ENCODE measurements around the gene SLC22A5. TPM values are rescaled to one million over a fixed set of nuclear protein-coding genes. Genes with fewer than 3 reads are reported as not detected.

SLC22A5 gene
- total RNA-seq, 1 donor from 2014 or later, result 1.2 TPM

- Mint-ChIP-seq H3K27me3 (ENCODE audit: unreplicated experiment) (peaks cover 2% of the 10 kb centered on the region), H3K9me3 (ENCODE audit: unreplicated experiment) (no peaks in the 10 kb centered on the region), H3K27ac (ENCODE audit: unreplicated experiment) (peak overlapping the region; percentile 79), H3K4me3 (ENCODE audit: unreplicated experiment) (no peak overlapping the region), H3K4me1 (ENCODE audit: unreplicated experiment) (peaks cover 14% of the 10 kb centered on the region), H3K36me3 (ENCODE audit: low read depth, unreplicated experiment) (no peaks in the 10 kb centered on the region)
- no peak for TF ChIP-seq CTCF (IDR thresholded peaks at IDR 0.05; ENCODE audit: unreplicated experiment)
- DNase-seq (ENCODE audit: low spot score), result no peak
Measured at GRCh38 chr5:132387640-132388117, 18.2 kb downstream of the SLC22A5 start.

GRCh38 chr5:132388244-132389050 lies 18.9 kb downstream of the SLC22A5 start:
- Mint-ChIP-seq H3K4me3 (ENCODE audit: unreplicated experiment) (no peak overlapping the region), H3K9me3 (ENCODE audit: unreplicated experiment) (no peaks in the 10 kb centered on the region), H3K4me1 (ENCODE audit: unreplicated experiment) (peaks cover 14% of the 10 kb centered on the region), H3K27ac (ENCODE audit: unreplicated experiment) (peak overlapping the region; percentile 79), H3K36me3 (ENCODE audit: low read depth, unreplicated experiment) (no peaks in the 10 kb centered on the region), H3K27me3 (ENCODE audit: unreplicated experiment) (peaks cover 2% of the 10 kb centered on the region)
- no peak for DNase-seq (ENCODE audit: low spot score)
- TF ChIP-seq CTCF (IDR thresholded peaks at IDR 0.05; ENCODE audit: unreplicated experiment), result no peak

- H3K9me3 Mint-ChIP-seq (ENCODE audit: unreplicated experiment), result no peaks in the 10 kb centered on the region
- no peak overlapping the region for H3K4me3 Mint-ChIP-seq (ENCODE audit: unreplicated experiment)
- DNase-seq (ENCODE audit: low spot score), result no peak
- no peaks in the 10 kb centered on the region for H3K36me3 Mint-ChIP-seq (ENCODE audit: low read depth, unreplicated experiment)
- peaks cover 14% of the 10 kb centered on the region for H3K4me1 Mint-ChIP-seq (ENCODE audit: unreplicated experiment)
- TF ChIP-seq CTCF (IDR thresholded peaks at IDR 0.05; ENCODE audit: unreplicated experiment), result no peak
- H3K27ac Mint-ChIP-seq (ENCODE audit: unreplicated experiment), result no peak overlapping the region
- H3K27me3 Mint-ChIP-seq (ENCODE audit: unreplicated experiment), result peaks cover 2% of the 10 kb centered on the region
Measured at GRCh38 chr5:132389051-132389331, 19.5 kb downstream of the SLC22A5 start.

GRCh38 chr5:132389585-132390286 lies 20.2 kb downstream of the SLC22A5 start:
- peaks cover 2% of the 10 kb centered on the region for H3K27me3 Mint-ChIP-seq (ENCODE audit: unreplicated experiment)
- H3K4me1 Mint-ChIP-seq (ENCODE audit: unreplicated experiment), result peaks cover 14% of the 10 kb centered on the region
- DNase-seq (ENCODE audit: low spot score), result no peak
- H3K4me3 Mint-ChIP-seq (ENCODE audit: unreplicated experiment), result no peak overlapping the region
- no peak overlapping the region for H3K27ac Mint-ChIP-seq (ENCODE audit: unreplicated experiment)
- no peaks in the 10 kb centered on the region for H3K36me3 Mint-ChIP-seq (ENCODE audit: low read depth, unreplicated experiment)
- no peaks in the 10 kb centered on the region for H3K9me3 Mint-ChIP-seq (ENCODE audit: unreplicated experiment)
- TF ChIP-seq CTCF (IDR thresholded peaks at IDR 0.05; ENCODE audit: unreplicated experiment), result no peak

- Mint-ChIP-seq H3K4me3 (ENCODE audit: unreplicated experiment) (no peak overlapping the region), H3K27ac (ENCODE audit: unreplicated experiment) (no peak overlapping the region), H3K36me3 (ENCODE audit: low read depth, unreplicated experiment) (no peaks in the 10 kb centered on the region), H3K4me1 (ENCODE audit: unreplicated experiment) (peaks cover 14% of the 10 kb centered on the region), H3K27me3 (ENCODE audit: unreplicated experiment) (no peaks in the 10 kb centered on the region), H3K9me3 (ENCODE audit: unreplicated experiment) (no peaks in the 10 kb centered on the region)
- DNase-seq (ENCODE audit: low spot score), result no peak
- no peak for TF ChIP-seq CTCF (IDR thresholded peaks at IDR 0.05; ENCODE audit: unreplicated experiment)
Measured at GRCh38 chr5:132391247-132391646, 21.7 kb downstream of the SLC22A5 start.

All from endothelial cell (in vitro differentiated cells).